H1 (cell line): ENCODE results near the gene MPP2.

Source experiments
- ATF3 ChIP-seq: IDR thresholded peaks from 2 replicates; pipeline ENCODE4 v1.6.1; 2011; ENCODE audit warnings: low read depth, mild to moderate bottlenecking, low read length; ENCODE audit not compliant: insufficient read depth
- CTBP2 ChIP-seq: IDR thresholded peaks from 2 replicates; pipeline ENCODE4 v1.7.0; 2011; ENCODE audit warnings: borderline replicate concordance, mild to moderate bottlenecking, moderate library complexity, mixed read lengths, low read length; ENCODE audit not compliant: insufficient read depth, insufficient read length
- CTCF ChIP-seq, 3 experiments: IDR thresholded peaks; 1 replicate in 2 of 3; 2 replicates in 1 of 3; pipeline versions ENCODE4 v1.5.1 to v1.6.1; 2011; ENCODE audit warnings: low read length in 3 of 3, mild to moderate bottlenecking in 3 of 3, inconsistent platforms in 2 of 3, low read depth in 1 of 3, moderate library complexity in 1 of 3; ENCODE audit not compliant: insufficient read depth in 1 of 3; ENCODE audit errors: control extremely low read depth in 1 of 3
- GTF2F1 ChIP-seq: IDR thresholded peaks from 2 replicates; pipeline ENCODE4 v1.6.1; 2012; ENCODE audit warnings: low read depth, low read length, improper control_type of control experiment, borderline replicate concordance
- POLR2A ChIP-seq, 2 experiments: IDR thresholded peaks; 1 replicate in 1 of 2; 2 replicates in 1 of 2; pipeline ENCODE4 v1.6.1; 2011; ENCODE audit warnings: low read depth in 2 of 2, low read length in 2 of 2, mild to moderate bottlenecking in 2 of 2; ENCODE audit errors: control extremely low read depth in 1 of 2
- RBBP5 ChIP-seq: IDR thresholded peaks from 2 replicates; pipeline ENCODE4 v1.7.1; 2012; ENCODE audit warnings: low read depth, mild to moderate bottlenecking, inconsistent platforms, low read length, moderate library complexity, borderline replicate concordance
- YY1 ChIP-seq: IDR thresholded peaks from 2 replicates; pipeline ENCODE4 v1.6.1; 2011; ENCODE audit warnings: low read depth, mild to moderate bottlenecking, low read length

GRCh38 chr17:43888548-43888947 lies 18.8 kb downstream of the MPP2 start:
- TF ChIP-seq ATF3 (no peak), YY1 (no peak), CTCF (IDR thresholded peaks at IDR 0.05; ENCODE audit: control extremely low read depth in 1 of 3, insufficient read depth in 1 of 3, low read depth in 1 of 3, low read length in 3 of 3) (no peak), RBBP5 (no peak), CTBP2 (no peak), GTF2F1 (no peak), POLR2A (IDR thresholded peaks at IDR 0.05; ENCODE audit: control extremely low read depth in 1 of 2, low read depth in 2 of 2, low read length in 2 of 2) (no peak)
